GM12878 (cell line): Measurements from ENCODE around the gene RAD51B. TPM values are rescaled to one million over a fixed set of nuclear protein-coding genes. Genes with fewer than 3 reads are reported as not detected.

Source experiments
- ATAC-seq: fragments of 200-7000 bp; cut with Tn5 transposase; 3 replicates; pipeline ENCODE4 v1.9.1; 2020; ENCODE audit warnings: mild to moderate bottlenecking, moderate library complexity
- BruUV-seq: library from RNA; stranded (reverse); fragments of 400-500 nt; replicated peaks from 2 replicates; lab custom pipeline; 2021; lab: Mats Ljungman, UMichigan
- CTCF ChIA-PET: fragments of 300-600 bp; sonication (Branson Sonifier 250); formaldehyde crosslinking; extraction: SDS; loops from one replicate; lab custom pipeline; 2021; ENCODE audit warnings: inconsistent platforms; lab: Yijun Ruan, JAX
- POLR2A ChIA-PET: fragments of 350-600 bp; formaldehyde crosslinking; extraction: SDS; loops from one replicate; lab custom pipeline; 2021; ENCODE audit warnings: inconsistent platforms; lab: Charles Lee
- RAD21 ChIA-PET: fragments of 300-600 bp; sonication (Branson Sonifier 250); formaldehyde crosslinking; loops from one replicate; lab custom pipeline; 2023; ENCODE audit warnings: antibody characterized with exemption; ENCODE audit not compliant: unreplicated experiment; lab: Charles Lee
- SMC1A ChIA-PET: fragments of 300-600 bp; sonication (Branson Sonifier 250); formaldehyde crosslinking; loops from one replicate; lab custom pipeline; 2023; ENCODE audit not compliant: unreplicated experiment, uncharacterized antibody; lab: Charles Lee
- DNase-seq: peaks from one replicate; pipeline ENCODE4 v3.0.0-alpha.2; 2011; ENCODE audit warnings: low read depth, low spot score
- FAIRE-seq: peaks from 3 replicates; lab custom pipeline; 2011; peaks lifted over from hg19 to GRCh38; lab: Jason Lieb, UNC
- H2AFZ ChIP-seq: 2 replicates; pipeline ENCODE4 v1.6.0; 2011; ENCODE audit warnings: low read depth, low read length, control low read depth; ENCODE audit not compliant: control insufficient read depth
- H3K27ac ChIP-seq: 2 replicates; pipeline ENCODE4 v1.5.1; 2011; ENCODE audit warnings: control low read depth; ENCODE audit not compliant: control insufficient read depth, insufficient read depth
- H3K27me3 ChIP-seq, 2 experiments: replicated peaks in 1 of 2; 2 replicates each; pipeline versions ENCODE4 v1.6.0 to v1.6.1; 2011; ENCODE audit warnings: low read length in 1 of 2; ENCODE audit not compliant: control insufficient read depth in 2 of 2, insufficient read depth in 2 of 2
- H3K36me3 ChIP-seq, 2 experiments: 2 replicates each; pipeline ENCODE4 v1.5.1; 2011; ENCODE audit warnings: low read length in 1 of 2; ENCODE audit not compliant: control insufficient read depth in 2 of 2, insufficient read depth in 2 of 2
- H3K4me1 ChIP-seq: 2 replicates; pipeline ENCODE4 v1.6.1; 2011; ENCODE audit warnings: mild to moderate bottlenecking, low read length, moderate library complexity, mixed read lengths; ENCODE audit not compliant: control insufficient read depth, insufficient read depth
- H3K4me2 ChIP-seq: 2 replicates; pipeline ENCODE4 v1.6.0; 2011; ENCODE audit warnings: control low read depth; ENCODE audit not compliant: control insufficient read depth, insufficient read depth
- H3K4me3 ChIP-seq: fragments of 200-600 bp; sonication (generic); 2 replicates; pipeline ENCODE4 v1.5.1; 2016
- H3K79me2 ChIP-seq: 2 replicates; pipeline ENCODE4 v1.6.0; 2011; ENCODE audit warnings: low read length; ENCODE audit not compliant: control insufficient read depth, insufficient read depth
- H3K9ac ChIP-seq: 2 replicates; pipeline ENCODE4 v1.8.0; 2011; ENCODE audit warnings: low read length, control low read depth, mixed read lengths; ENCODE audit not compliant: control insufficient read depth, insufficient read depth
- H3K9me3 ChIP-seq: replicated peaks from 3 replicates; pipeline ENCODE4 v1.5.1; 2011; ENCODE audit warnings: mild to moderate bottlenecking, low read length; ENCODE audit not compliant: control insufficient read depth, insufficient read depth
- H4K20me1 ChIP-seq: 2 replicates; pipeline ENCODE4 v1.6.0; 2011; ENCODE audit not compliant: control insufficient read depth, insufficient read depth
- ASH2L ChIP-seq: fragments of 300-600, 200-600 bp; sonication (generic); IDR thresholded peaks from 2 replicates; pipeline ENCODE4 v1.6.1; 2017; ENCODE audit warnings: low read depth, mild to moderate bottlenecking, borderline replicate concordance
- ATF7 ChIP-seq: fragments of 450-650 bp; IDR thresholded peaks from 2 replicates; pipeline ENCODE4 v1.6.1; 2016; ENCODE audit warnings: low read depth, mild to moderate bottlenecking
- BACH1 ChIP-seq: fragments of 450-650 bp; IDR thresholded peaks from 2 replicates; pipeline ENCODE4 v1.6.1; 2017; ENCODE audit warnings: mild to moderate bottlenecking, borderline replicate concordance
- CREB1 ChIP-seq: IDR thresholded peaks from 2 replicates; pipeline ENCODE4 v1.6.1; 2012; ENCODE audit warnings: low read depth, mild to moderate bottlenecking, inconsistent platforms
- FOS ChIP-seq: IDR thresholded peaks from 3 replicates; pipeline ENCODE4 v1.6.1; 2011; ENCODE audit warnings: borderline replicate concordance; ENCODE audit not compliant: insufficient read length; ENCODE audit errors: extremely low read depth
- HDGF ChIP-seq: fragments of 450-650 bp; IDR thresholded peaks from 2 replicates; pipeline ENCODE4 v1.6.1; 2016; ENCODE audit warnings: antibody characterized with exemption
- HSF1 ChIP-seq: fragments of 150-350 bp; IDR thresholded peaks from 2 replicates; pipeline ENCODE4 v1.6.1; 2014; ENCODE audit warnings: mild to moderate bottlenecking, low read depth, low read length
- KAT2A ChIP-seq: conservative IDR thresholded peaks from 2 replicates; pipeline ENCODE4 v1.6.1; 2011; ENCODE audit warnings: low read depth, low read length; ENCODE audit not compliant: control insufficient read depth
- NFYB ChIP-seq: IDR thresholded peaks from 2 replicates; pipeline ENCODE4 v1.6.1; 2011; ENCODE audit warnings: low read depth, mild to moderate bottlenecking, low read length, improper control_type of control experiment, moderate library complexity; ENCODE audit not compliant: insufficient read depth
- NRF1 ChIP-seq: conservative IDR thresholded peaks from 2 replicates; pipeline ENCODE4 v1.6.1; 2011; ENCODE audit warnings: mild to moderate bottlenecking, low read depth, low read length, improper control_type of control experiment
- POU2F2 ChIP-seq: IDR thresholded peaks from 3 replicates; pipeline ENCODE4 v1.6.1; 2011; ENCODE audit warnings: low read depth, mild to moderate bottlenecking, low read length, borderline replicate concordance
- RAD21 ChIP-seq: IDR thresholded peaks from 2 replicates; pipeline ENCODE4 v1.6.1; 2011; ENCODE audit warnings: mild to moderate bottlenecking, low read depth, low read length, moderate library complexity; ENCODE audit not compliant: insufficient read depth
- RAD51 ChIP-seq: fragments of 450-650 bp; IDR thresholded peaks from 2 replicates; pipeline ENCODE4 v1.6.1; 2016; ENCODE audit warnings: moderate library complexity, mild to moderate bottlenecking, inconsistent platforms
- RB1 ChIP-seq: fragments of 450-650 bp; formaldehyde crosslinking; IDR thresholded peaks from 2 replicates; pipeline ENCODE4 v1.6.1; 2017; ENCODE audit warnings: mild to moderate bottlenecking, borderline replicate concordance
- RFX5 ChIP-seq: IDR thresholded peaks from 2 replicates; pipeline ENCODE4 v1.6.1; 2011; ENCODE audit warnings: low read depth, low read length, improper control_type of control experiment
- YY1 ChIP-seq: IDR thresholded peaks from 2 replicates; pipeline ENCODE4 v1.6.1; 2011; ENCODE audit warnings: low read depth, mild to moderate bottlenecking, low read length
- ZBTB33 ChIP-seq: fragments of 450-650 bp; IDR thresholded peaks from 2 replicates; pipeline ENCODE4 v1.6.1; 2017; ENCODE audit warnings: mild to moderate bottlenecking
- ZNF24 ChIP-seq: fragments of 450-650 bp; IDR thresholded peaks from 2 replicates; pipeline ENCODE4 v1.6.1; 2017; ENCODE audit warnings: antibody characterized with exemption, mild to moderate bottlenecking
- WGBS: methylation state at CpG from one replicate; pipeline ENCODE4 v1.1.6; 2016; ENCODE audit warnings: low lambda C conversion rate; ENCODE audit not compliant: insufficient replicate concordance, insufficient coverage; ENCODE audit errors: missing lambda C conversion rate; 5-methylcytosine and 5-hydroxymethylcytosine counted together
- in situ Hi-C: fragments of 300-500 bp; cut with MboI; formaldehyde crosslinking; loops from 9 replicates; pipeline ENCODE4 v1.14.3; 2018; ENCODE audit warnings: mixed read lengths
- intact Hi-C: fragments of 100-400 bp; cut with micrococcal nuclease; formaldehyde crosslinking; loops from one replicate; pipeline ENCODE4 v1.14.2; 2022; ENCODE audit not compliant: unreplicated experiment
- polyA plus RNA-seq, 11 experiments: library from polyadenylated mRNA; depleted of rRNA in 4 of 11; unstranded in 6 of 11; stranded (reverse) in 5 of 11; fragments of >200 nt; fragmentation: Nextera tagmentation in 4 of 11; fragmentation: Illumina TruSeq in 1 of 11; extraction: Ambion mirVana in 4 of 11; extraction: Trizol in 1 of 11; gene quantifications; 1 replicate in 1 of 11; 2 replicates in 10 of 11; pipeline versions ENCODE4 v1.2.1 to v1.2.3, GENCODE V29; 2011 to 2016; ENCODE audit warnings: inconsistent platforms in 2 of 11, missing spikeins in 2 of 11, low read depth in 1 of 11
- total RNA-seq, 4 experiments: library from RNA; depleted of rRNA in 3 of 4; stranded (reverse); fragments of >200 nt in 3 of 4; fragmentation: Illumina TruSeq in 1 of 4; extraction: Trizol in 1 of 4; gene quantifications; 2 replicates each; pipeline versions ENCODE4 v1.2.1 to v1.2.3, GENCODE V29; 2013 to 2021

The RAD51B gene
- total and polyA plus RNA-seq, 10 of the 15 experiments (the other 5 are each of a cell fraction or from before 2014, with no cell fraction given) = 9.8 to 26.8 (median 21.3) TPM

DNA sequence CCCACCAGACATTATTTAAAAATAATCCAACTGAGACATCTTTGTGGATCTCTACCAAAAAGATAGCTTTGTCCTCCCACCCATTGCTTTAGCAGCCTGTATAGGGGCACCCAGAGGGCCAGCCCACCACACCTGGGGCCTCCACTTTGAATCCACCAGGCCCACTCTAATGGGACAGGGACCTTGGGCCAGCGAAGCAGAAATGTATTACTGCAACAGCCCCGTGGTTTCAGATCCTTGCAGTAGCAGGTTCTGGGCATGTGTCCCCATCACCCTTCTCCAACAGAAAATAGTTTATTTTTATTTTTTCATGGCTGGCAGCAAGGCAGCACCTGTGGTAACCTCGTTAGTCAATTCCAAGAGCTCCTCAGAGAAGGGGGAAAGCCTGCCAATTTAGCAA is 754.9 kb downstream of the RAD51B start:
- ChIA-PET CTCF (no interaction called here), SMC1A (no interaction called here), RAD21 (no interaction called here)
- no peak overlapping the region for H3K27ac ChIP-seq
- H3K9ac ChIP-seq = no peak overlapping the region
- FAIRE-seq (no peak), ATAC-seq (no peak)
- no TSS peak for BruUV-seq
- no peaks in the 10 kb centered on the region for H4K20me1 ChIP-seq
- TF ChIP-seq ZBTB33 (no peak), ATF7 (no peak), YY1 (no peak), NRF1 (no peak), ASH2L (no peak)
- TF ChIP-seq, all 136 proteins: peak for 0
- Histone ChIP-seq H2AFZ (no peak overlapping the region), H3K9me3 (no peaks in the 10 kb centered on the region), H3K79me2 (no peaks in the 10 kb centered on the region), H3K4me1 (no peaks in the 10 kb centered on the region), H3K4me2 (no peak overlapping the region), H3K4me3 (no peak overlapping the region), H3K27me3 (no peaks in the 10 kb centered on the region), H3K36me3 (no peaks in the 10 kb centered on the region)
- POLR2A ChIA-PET = no interaction called here
- 74% methylated on average over 3 of the region's 3 CpGs for WGBS
- intact Hi-C loops = no loop called here
- no peak for DNase-seq
- in situ Hi-C loops = no loop called here

DNA sequence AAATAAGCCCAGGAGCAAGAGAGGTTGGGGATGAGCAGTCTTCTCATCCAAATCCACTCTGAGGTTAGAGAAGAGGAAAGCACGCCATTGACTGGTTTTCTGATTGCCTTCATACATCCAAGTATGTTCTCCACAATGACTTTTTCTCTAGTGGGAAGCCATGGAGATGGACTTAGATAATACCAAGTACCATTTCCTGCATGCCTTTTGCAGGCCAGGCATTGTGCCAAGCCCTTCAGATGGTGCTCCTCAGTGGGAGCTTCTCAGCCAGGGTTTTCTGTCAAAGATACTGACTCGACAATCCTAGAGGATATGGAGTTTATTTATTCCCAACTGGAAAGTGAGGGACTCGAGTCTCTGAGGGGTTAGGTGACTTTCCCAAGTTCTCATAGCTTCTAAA is 755.3 kb downstream of the RAD51B start:
- no peak overlapping the region for H3K27ac ChIP-seq
- no peaks in the 10 kb centered on the region for H3K27me3 ChIP-seq
- H4K20me1 ChIP-seq = no peaks in the 10 kb centered on the region
- DNase-seq (no peak), FAIRE-seq (no peak), ATAC-seq (no peak)
- no peaks in the 10 kb centered on the region for H3K79me2 ChIP-seq
- no peak overlapping the region for H2AFZ ChIP-seq
- RAD21 ChIA-PET = no interaction called here
- POLR2A ChIA-PET = interaction anchor here (0.7 kb wide), 1 partner anchor 13 kb away, joined by 3 read pairs; no protein-coding TSS in a partner anchor
- H3K4me1 ChIP-seq = no peaks in the 10 kb centered on the region
- in situ Hi-C loops (no loop called here), intact Hi-C loops (no loop called here)
- no peak overlapping the region for H3K4me2 ChIP-seq
- SMC1A ChIA-PET = no interaction called here
- H3K9ac ChIP-seq = no peak overlapping the region
- H3K4me3 ChIP-seq = no peak overlapping the region
- CTCF ChIA-PET = no interaction called here
- BruUV-seq = no TSS peak
- H3K36me3 ChIP-seq = no peaks in the 10 kb centered on the region
- 76% methylated on average over 3 of the region's 3 CpGs for WGBS
- H3K9me3 ChIP-seq = no peaks in the 10 kb centered on the region
- TF ChIP-seq HSF1 = no peak
- TF ChIP-seq POU2F2 = no peak
- TF ChIP-seq RFX5 = no peak
- TF ChIP-seq BACH1 = no peak
- no peak for TF ChIP-seq ZNF24
- TF ChIP-seq RAD51 = no peak
- TF ChIP-seq RAD21 = no peak
- no peak for TF ChIP-seq HDGF
- no peak for TF ChIP-seq FOS
- no peak for TF ChIP-seq CREB1
- no peak for TF ChIP-seq KAT2A
- TF ChIP-seq NFYB = no peak
- no peak for TF ChIP-seq RB1
